ENCODE measurements around the gene MKNK1. TPM values are rescaled to one million over a fixed set of nuclear protein-coding genes. Genes with fewer than 3 reads are reported as not detected.

MKNK1 gene
- total and polyA plus RNA-seq, 2 of the 4 experiments (the other 2 are of a cell fraction): 14.3 to 35.2 TPM

- Histone ChIP-seq H3K4ac (ENCODE audit: low read depth, low read length) (no peak overlapping the region), H3K79me1 (ENCODE audit: low read depth in 1 of 2, low read length in 2 of 2) (0 out of 4 replicates have a peak, but pooled peaks cover 0 to 3% of the 10 kb centered on the region in 2 experiments), H2AFZ (replicated peaks; ENCODE audit: low read length, poor library complexity) (no peak overlapping the region), H4K91ac (ENCODE audit: insufficient read depth, low read depth, low read length) (no peak overlapping the region), H3K9me1 (ENCODE audit: insufficient read depth, low read length) (no peaks in the 10 kb centered on the region), H3K4me3 (ENCODE audit: insufficient read depth, low read depth, low read length) (no peak overlapping the region), H2BK20ac (ENCODE audit: low read depth, low read length) (no peak overlapping the region), H3K4me1 (ENCODE audit: control insufficient read depth, insufficient read depth, low read length) (peaks cover 5% of the 10 kb centered on the region; the same call in 1 of the 2 replicates), H3K56ac (ENCODE audit: extremely low read depth, insufficient read depth, low read length) (no peak overlapping the region), H4K8ac (ENCODE audit: low read depth in 2 of 2, low read length in 2 of 2) (no peak overlapping the region), H4K5ac (ENCODE audit: low read depth, low read length) (no peak overlapping the region), H2AK5ac (ENCODE audit: low read depth, low read length) (no peak overlapping the region), H3K4me2 (ENCODE audit: low read depth, low read length) (no peak overlapping the region), H3K9ac (ENCODE audit: low read depth, low read length) (no peak overlapping the region), H4K20me1 (ENCODE audit: insufficient read depth, low read length) (no peaks in the 10 kb centered on the region), H2BK5ac (ENCODE audit: low read depth, low read length, poor library complexity, severe bottlenecking) (no peak overlapping the region), H2BK15ac (ENCODE audit: low read depth, low read length) (no peak overlapping the region), H3K27me3 (ENCODE audit: control insufficient read depth, insufficient read depth, low read length) (no peaks in the 10 kb centered on the region), H3K9me3 (ENCODE audit: control insufficient read depth, insufficient read depth, low read length) (0 out of 2 replicates have a peak, but pooled peaks cover 2% of the 10 kb centered on the region), H2AK9ac (replicated peaks; ENCODE audit: low read depth, low read length, poor library complexity) (no peak overlapping the region), H3K18ac (ENCODE audit: low read depth, low read length) (no peak overlapping the region), H3K27ac (ENCODE audit: insufficient read depth, low read length) (no peak overlapping the region), H3K14ac (replicated peaks; ENCODE audit: low read depth, low read length) (no peak overlapping the region), H3K23ac (ENCODE audit: low read depth, low read length) (no peak overlapping the region), H3K36me3 (ENCODE audit: control insufficient read depth, insufficient read depth, low read length) (peaks cover 12% of the 10 kb centered on the region; the same call in 1 of the 2 replicates), H2BK120ac (ENCODE audit: low read depth, low read length) (no peak overlapping the region)
- WGBS, 2 experiments (ENCODE audit: extremely low coverage in 2 of 2, insufficient read length in 1 of 2): no CpG with 5 or more reads among the region's 2 CpGs
- no TSS peak for BruUV-seq (replicated peaks)
- no peak for TF ChIP-seq MAFK (IDR thresholded peaks at IDR 0.05; ENCODE audit: low read depth, low read length)
- TF ChIP-seq MAZ (IDR thresholded peaks at IDR 0.05; ENCODE audit: borderline replicate concordance, low read depth, low read length): no peak
- no peak for TF ChIP-seq CHD1 (IDR thresholded peaks at IDR 0.05; ENCODE audit: low read depth, low read length)
- no peak for TF ChIP-seq SMC3 (IDR thresholded peaks at IDR 0.05; ENCODE audit: low read depth, low read length)
- TF ChIP-seq POLR2A (IDR thresholded peaks at IDR 0.05; ENCODE audit: low read depth, low read length): no peak
- no peak for TF ChIP-seq FOS (IDR thresholded peaks at IDR 0.05; ENCODE audit: low read depth, low read length)
- no peak for TF ChIP-seq MXI1 (IDR thresholded peaks at IDR 0.05; ENCODE audit: borderline replicate concordance, low read depth, low read length)
- TF ChIP-seq CEBPB (IDR thresholded peaks at IDR 0.05; ENCODE audit: low read depth, low read length): no peak
- no peak for TF ChIP-seq ELK1 (IDR thresholded peaks at IDR 0.05; ENCODE audit: borderline replicate concordance, low read depth, low read length)
- TF ChIP-seq USF2 (IDR thresholded peaks at IDR 0.05; ENCODE audit: low read depth, low read length): no peak
- intact Hi-C loops (cut with micrococcal nuclease): no loop called here
- ChIA-PET CTCF (no interaction called here), POLR2A (ENCODE audit: unreplicated experiment) (no interaction called here)
- dilution Hi-C loops (cut with HindIII; ENCODE audit: low sequenced_read_pairs, unreplicated experiment): no loop called here
- in situ Hi-C loops (cut with MboI; ENCODE audit: low sequenced_read_pairs): no loop called here
- DNase-seq: no peak
- ATAC-seq (ENCODE audit: low read depth): no peak
These were observed 45.7 kb upstream of the MKNK1 start for GRCh38 chr1:46649764-46650163.

Data from IMR-90 (cell line).